ENCODE data around the gene EHBP1.

EHBP1 gene

DNA sequence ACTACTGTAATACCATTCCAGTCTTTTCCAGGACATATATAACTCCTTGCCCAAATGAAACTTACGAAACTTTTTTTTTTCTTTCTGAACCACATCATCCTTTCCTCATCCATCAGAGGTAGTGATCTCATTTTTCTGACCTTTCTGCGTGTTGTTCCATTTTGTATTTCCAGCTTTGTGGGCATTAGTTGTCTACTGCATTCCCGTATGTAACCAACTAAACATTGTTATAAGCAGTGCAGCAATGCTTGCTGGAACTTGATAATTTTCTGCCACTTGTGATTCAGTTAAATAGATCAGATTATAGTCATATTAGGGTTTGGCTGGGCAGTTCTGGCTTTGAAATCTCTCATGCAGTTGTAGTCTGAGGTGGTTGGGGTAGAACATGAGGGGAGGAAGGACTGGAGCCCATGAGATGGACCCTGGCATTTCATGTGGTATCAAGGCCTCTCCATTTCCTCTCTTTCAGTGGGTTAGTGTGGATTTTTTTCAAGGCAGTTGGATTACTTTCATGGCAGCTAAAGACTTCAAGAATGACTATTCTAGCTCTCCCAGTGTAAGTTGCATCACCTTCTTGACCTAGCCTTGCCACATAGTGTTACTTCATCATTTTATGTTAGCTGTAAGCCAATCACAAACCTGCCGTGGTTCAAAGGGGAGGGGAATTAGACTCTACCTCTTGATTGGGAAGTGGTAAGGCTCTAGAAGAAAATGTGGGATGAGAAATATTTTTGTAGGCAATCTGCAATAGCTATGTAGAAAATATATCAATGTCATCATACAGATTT is 80.5 kb downstream of the EHBP1 start:
- DNase-seq, result no peak

DNA sequence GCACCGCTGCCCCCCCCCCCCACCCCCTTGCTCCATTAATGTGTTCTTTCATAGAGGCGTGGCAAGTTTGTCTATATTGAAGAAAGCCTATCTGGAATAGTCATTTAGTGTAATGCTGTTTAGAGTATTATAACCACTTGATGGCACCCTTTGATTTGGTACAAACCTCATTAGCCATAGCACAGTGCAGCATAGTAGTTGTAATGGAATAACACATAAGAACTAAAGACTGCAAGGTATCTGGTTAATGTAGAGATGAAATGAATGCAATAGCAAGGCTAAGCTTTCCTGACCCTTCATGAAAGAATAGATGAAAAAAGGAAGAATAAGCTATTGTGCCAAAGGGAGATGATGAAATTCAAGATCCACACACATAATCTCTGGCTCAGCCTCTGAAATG is 81.9 kb downstream of the EHBP1 start:
- peak; percentile 39 for DNase-seq

GRCh38 chr2:62789518-62789917 is 84.0 kb downstream of the EHBP1 start:
- no peak for DNase-seq

DNA sequence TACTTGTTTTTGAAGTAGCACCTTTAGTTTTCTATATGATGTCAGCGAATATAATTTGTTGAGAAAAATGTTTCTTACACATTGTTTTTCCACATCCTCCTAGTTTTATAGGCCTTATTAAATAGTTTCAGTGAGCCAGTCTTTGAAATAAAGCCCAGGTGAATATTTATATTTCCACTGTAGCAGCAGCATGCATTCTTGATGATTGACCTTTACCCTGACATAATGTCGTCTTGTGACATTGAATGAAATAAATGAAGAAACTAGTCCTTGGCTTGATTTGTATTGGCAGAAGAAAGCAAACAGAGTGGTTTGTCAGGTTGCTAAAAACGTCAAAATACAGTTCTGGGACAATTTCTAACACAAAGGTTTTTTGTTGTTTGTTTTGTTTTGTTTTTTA is 84.4 kb downstream of the EHBP1 start:
- no peak for DNase-seq

- DNase-seq, result no peak
Observed at GRCh38 chr2:62792408-62792807, 86.9 kb downstream of the EHBP1 start.

DNA sequence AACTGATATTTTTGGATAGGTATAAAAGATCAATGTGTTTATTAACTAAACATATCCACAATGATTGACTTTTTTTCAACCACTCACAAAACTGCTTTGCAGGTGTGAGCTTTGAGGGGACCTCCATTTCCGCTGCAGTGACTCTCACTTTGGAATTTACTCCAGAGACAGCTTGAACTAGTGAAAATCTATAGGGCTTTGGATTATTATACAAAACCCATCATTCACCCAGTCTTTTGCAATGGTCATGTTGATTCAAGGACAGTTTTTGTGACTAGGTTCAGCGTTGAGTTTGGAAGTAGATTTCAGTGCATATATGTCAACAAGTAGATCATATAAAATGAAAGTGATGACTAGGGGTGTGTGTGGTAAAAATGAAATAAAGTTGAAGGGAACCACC is 87.7 kb downstream of the EHBP1 start:
- no peak for DNase-seq

DNA sequence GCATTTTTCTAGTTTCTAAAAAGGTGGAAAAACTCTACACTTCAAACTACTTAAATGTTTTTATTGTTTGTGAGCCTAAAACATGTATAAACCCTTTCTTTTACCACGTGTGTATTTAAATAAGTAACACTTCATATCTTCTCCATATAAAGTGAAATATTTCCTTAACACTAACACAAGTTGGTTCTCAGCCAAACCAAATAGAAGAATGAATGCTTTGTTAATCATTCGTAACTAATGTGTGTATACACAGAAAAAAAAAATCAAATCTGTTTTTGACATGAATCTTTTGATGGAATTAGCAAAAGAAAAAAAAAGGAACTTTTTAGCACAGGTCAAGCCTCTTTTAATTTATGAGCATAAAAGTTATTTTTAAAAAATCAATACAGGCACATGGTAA is 89.3 kb downstream of the EHBP1 start:
- peak; percentile 65 for DNase-seq

DNA sequence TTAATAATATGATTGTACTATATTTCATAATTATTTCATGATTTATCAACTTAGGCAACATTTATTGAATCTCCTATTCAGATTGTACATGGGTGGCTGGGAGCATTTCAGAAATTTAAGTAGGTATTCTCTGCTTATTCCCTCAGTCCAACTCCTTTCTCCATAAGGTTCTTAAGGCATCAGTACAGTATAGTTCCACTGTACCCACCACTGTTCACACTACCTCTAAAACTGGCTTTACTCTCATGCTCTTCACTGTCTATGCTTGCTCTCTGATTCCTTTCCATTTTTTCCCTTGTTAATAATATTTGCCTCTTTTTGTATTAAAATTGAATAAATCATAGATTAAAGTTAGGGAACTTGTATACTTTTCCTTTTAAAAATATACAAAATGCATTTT is 89.8 kb downstream of the EHBP1 start:
- no peak for DNase-seq

- DNase-seq, result no peak
Observed at GRCh38 chr2:62797107-62797506, 91.6 kb downstream of the EHBP1 start.

DNA sequence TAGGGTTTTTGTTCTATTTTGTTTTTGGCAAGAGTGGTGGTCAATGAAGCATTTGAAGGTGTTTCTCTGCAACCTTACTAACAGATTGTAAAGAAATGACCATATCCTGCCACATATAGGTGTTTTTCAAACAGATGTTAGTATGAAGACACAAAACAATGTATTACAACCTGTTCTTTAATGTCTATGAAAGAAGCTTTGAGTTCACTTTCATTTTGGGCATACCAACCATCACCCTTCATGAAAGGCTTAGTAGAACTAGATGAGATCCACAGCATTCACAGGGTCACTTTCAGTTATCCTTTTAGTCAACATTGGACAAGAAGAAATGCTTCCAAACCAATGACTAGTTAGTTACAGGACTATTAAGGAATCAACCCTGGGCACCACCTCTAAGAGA is 95.1 kb downstream of the EHBP1 start:
- no peak for DNase-seq

GRCh38 chr2:62801110-62801509 is 95.6 kb downstream of the EHBP1 start:
- DNase-seq, result no peak

DNA sequence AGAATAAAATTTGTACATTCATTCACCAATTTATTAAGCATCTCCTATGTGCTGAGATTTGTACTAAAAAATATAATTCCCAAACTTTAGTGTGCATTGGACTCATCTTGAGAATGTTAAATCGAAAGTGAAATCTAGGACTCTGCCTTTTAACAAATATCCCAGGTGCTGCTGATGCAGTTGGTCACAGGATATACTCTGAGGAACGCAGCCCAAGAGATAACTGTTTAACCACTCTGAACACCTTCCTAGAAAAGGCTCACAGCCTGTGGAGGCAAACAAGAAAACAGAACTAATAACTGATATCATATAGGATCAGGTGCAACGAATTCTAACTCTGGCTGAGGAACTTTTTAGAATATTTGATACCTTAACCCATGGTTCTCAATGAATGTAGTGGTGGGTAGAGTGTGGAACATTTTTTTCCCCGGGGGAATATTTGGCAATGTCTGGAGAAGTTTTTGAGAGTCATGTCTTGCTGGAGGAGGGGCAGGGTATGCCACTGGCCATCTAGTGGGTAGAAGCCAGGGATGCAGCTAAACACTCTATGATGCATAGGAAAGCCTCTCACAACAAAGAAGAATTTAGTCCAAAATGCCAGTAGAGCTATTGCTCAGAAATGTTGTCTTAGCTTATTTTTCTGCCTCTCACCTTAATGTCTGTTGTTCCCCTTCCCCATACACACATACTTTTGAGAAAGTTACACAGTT is 96.5 kb downstream of the EHBP1 start:
- DNase-seq, result no peak

DNA sequence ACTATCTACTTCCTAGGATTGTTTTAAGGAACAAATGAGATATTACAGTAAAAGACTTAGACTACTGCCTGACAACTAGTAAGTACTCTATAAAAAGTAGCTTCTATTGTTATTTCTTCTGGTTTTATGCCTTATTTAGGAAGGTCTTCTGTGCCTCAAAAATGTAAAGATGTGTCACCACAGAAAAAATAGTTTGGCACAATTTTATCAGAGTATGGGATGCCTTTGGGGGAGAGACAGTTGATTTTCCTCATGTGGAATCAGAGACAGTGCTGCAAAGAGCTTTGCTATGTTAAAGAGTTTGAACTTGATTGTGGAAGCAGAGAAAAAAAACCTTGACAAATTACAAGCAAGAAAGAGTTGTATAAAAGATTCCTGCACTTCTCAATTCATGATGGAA is 98.4 kb downstream of the EHBP1 start:
- no peak for DNase-seq

DNA sequence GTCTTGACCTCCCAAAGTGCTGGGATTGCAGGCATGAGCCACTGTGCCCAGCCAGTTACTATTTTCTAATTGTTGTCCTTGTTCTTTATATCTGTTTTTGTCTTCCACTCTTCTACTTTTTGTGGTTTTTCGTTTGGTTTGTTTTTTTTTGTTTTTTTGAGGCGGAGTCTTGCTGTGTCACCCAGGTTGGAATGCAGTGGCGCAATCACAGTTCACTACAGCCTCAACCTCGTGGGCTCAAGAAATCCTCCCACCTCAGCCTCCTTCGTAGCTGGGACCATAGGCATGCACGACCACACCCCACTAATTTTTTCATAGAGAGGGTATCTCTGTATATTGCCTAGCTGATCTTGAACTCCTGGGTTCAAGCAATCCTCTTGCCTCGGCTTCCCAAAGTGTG is 100.7 kb downstream of the EHBP1 start:
- DNase-seq, result no peak

GRCh38 chr2:62808554-62808953 is 103.0 kb downstream of the EHBP1 start:
- DNase-seq, result no peak

DNA sequence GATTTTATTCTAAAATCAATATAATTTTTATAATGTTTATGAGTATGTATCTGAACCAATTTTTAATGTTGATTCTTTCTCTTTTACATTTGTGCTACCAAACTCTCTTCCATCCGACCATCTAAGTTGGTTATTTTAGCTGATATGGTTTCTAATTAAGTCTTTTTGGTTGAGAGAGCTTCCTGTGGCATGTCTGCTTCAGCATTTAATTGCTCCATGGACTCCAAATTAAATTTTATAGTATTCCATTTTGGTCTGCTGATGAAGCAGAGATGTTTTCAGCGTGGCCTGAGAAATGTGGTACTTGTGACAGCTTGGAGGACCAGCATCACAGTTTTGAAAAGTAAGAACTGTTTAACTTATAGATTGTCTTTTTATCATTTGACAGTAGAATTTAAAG is 105.6 kb downstream of the EHBP1 start:
- no peak for DNase-seq

DNA sequence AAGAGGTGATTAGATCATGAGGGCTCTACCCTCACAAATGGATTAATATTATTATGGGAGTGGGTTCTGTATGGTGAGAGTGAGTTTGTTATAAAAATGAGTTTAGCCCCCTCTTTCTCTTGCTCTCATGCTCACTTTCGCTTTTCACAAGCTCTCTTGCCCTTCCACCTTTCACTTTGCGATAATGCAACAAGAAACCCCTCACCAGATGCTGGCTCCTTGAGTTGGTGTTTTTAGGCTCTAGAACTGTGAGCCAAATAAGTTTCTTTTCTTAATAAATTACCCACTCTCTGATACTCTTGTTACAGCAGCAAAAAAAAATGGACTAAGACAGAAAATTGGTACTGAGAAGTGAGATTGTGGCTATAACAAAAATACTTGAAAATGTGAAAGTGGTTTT is 106.5 kb downstream of the EHBP1 start:
- DNase-seq, result no peak

DNA sequence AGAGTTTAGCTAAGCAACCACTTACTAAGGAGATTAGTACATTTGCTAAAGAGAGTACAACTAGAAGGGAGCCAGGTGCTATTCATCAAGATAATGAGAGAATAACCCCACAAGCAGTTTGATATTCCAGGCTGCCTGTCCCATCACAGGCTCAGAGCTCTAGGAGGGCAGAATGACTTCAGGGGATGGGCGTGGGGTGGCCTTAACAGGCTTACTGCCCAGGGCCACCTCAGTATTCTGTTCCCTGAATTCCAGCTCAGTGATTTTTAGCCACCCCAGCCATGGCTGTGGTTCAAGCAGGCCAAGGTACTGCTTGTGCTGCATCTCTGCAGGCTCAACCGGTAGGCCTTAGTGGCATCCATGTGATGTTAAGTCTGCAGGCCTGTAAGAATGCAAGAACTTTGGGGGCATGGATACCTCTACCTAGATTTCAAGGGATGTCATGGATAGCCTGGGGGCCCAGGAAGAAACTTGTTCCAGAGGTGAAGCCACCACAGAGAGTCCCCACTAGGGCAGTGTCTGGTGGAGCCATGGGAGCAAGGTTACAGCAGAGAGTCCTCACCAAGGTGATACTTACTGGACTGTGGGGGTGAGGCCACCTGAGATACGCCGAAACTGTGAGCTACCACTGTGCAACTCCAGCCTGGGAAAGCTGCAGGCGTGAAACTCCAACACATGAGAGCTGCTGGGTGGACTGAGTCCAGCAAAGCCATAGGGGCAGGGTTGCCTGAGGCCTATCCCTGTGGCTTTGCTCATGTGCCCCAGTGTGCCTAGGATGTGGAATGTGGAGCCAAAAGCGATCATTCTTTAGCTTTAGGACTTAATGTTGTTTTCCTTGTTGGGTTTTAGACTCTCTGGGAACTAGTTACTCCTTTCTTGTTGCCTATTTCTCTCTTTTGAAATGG is 107.7 kb downstream of the EHBP1 start:
- no peak for DNase-seq

DNA sequence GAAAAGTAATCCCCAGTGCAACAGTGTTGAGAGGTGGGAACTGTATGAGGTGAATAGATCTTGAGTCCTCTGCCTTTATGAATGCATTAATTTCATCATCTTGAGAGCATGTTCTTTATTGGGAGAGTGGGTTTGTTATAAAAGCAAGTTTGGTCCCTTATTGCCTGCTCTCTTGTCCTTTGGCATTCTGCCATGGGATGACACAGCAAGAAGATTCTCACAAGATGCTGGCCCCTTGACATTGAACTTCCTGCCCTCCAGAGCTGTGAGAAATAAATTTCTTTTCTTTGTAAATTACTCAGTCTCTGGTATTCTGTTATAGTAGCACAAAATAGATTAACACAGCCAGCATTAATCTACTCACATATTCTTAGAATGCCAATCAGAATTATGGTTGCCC is 108.6 kb downstream of the EHBP1 start:
- DNase-seq, result no peak

DNA sequence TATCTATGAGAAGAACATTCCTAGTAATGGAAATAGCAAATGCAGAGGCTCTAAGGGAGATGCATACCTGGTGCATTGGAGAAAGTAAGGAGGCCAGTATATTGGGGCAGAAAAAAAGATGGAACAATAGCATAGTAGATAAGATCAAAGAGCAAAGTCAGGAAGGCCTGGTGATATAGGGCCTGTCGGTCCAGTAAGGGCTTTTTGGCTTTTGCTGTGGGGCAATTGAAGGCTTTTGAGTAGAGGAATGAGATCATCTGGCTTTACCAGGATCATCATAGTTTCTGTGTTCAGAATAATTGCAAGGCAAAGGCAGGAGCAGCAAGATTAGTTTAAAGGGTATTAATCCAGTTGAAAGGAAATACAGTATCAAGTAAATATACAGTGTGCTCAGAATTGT is 111.8 kb downstream of the EHBP1 start:
- no peak for DNase-seq

DNA sequence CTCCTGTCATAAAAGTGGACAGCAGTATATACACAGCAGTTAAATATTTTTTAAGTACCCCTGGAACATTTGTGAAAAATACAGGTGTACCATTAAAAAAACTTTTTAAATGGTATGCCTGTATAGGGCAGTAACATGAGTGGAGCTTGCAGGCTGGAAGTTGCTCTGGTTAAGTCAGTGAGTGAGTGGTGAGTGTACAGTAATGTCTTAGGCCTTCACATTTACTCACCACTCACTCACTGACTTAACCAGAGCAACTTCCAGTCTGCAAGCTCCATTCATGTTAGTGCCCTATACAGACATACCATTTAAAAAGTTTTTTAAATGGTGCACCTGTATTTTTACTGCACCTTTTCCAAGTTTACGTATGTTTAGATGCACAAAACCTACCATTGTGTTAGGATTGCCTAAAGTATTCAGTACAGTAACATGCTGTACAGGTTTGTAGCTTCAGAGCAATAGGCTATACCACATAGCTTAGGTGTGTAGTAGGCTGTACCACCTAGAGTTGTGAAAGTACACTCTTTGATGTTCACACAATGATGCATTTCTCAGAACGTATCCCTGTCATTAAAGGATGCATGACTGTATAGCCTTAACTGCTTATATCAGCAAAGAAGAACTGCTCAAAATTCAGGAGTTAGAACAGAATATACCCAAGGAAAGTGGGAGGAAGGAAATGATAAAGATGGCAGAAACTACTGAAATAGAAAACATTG is 112.6 kb downstream of the EHBP1 start:
- DNase-seq, result no peak

- no peak for DNase-seq
Observed at GRCh38 chr2:62822549-62822948, 117.0 kb downstream of the EHBP1 start.

GRCh38 chr2:62824388-62824787 is 118.9 kb downstream of the EHBP1 start:
- no peak for DNase-seq
